Vagina (tissue), 2 donors: ENCODE results near the gene PRKAA1. TPM values are rescaled to one million over a fixed set of nuclear protein-coding genes. Genes with fewer than 3 reads are reported as not detected.

Source experiments
- DNase-seq, 2 donors: peaks; one replicate each; pipeline ENCODE4 v3.0.0-alpha.2; 2017; ENCODE audit errors: extremely low spot score in 2 of 2
- H3K27ac ChIP-seq: fragments of 200-600 bp; sonication (generic); one replicate; pipeline ENCODE4 v1.5.1; 2019
- H3K27me3 ChIP-seq: fragments of 200-600 bp; sonication (generic); one replicate; pipeline ENCODE4 v1.5.1; 2019
- H3K36me3 ChIP-seq, 2 donors: fragments of 200-600 bp; sonication (generic); one replicate each; pipeline ENCODE4 v1.5.1; 2017 to 2019
- H3K4me1 ChIP-seq: fragments of 200-600 bp; sonication (generic); one replicate; pipeline ENCODE4 v1.5.1; 2019
- H3K4me3 ChIP-seq, 2 donors: fragments of 200-600 bp; sonication (generic); 1 replicate in 1 of 2; 2 replicates in 1 of 2; pipeline ENCODE4 v1.5.1; 2016 to 2019
- H3K9me3 ChIP-seq: fragments of 200-600 bp; sonication (generic); one replicate; pipeline ENCODE4 v1.5.1; 2019
- POLR2A ChIP-seq, 2 donors: fragments of 450-650 bp; IDR thresholded peaks; one replicate each; pipeline ENCODE4 v1.6.1; 2017; ENCODE audit warnings: antibody characterized with exemption in 2 of 2, mild to moderate bottlenecking in 2 of 2, moderate library complexity in 2 of 2
- POLR2AphosphoS5 ChIP-seq, 2 donors: sonication (generic); formaldehyde crosslinking; IDR thresholded peaks; one replicate each; pipeline ENCODE4 v1.9.0; 2017; ENCODE audit warnings: antibody characterized with exemption in 2 of 2, mild to moderate bottlenecking in 2 of 2, low read depth in 1 of 2; ENCODE audit not compliant: insufficient read depth in 1 of 2
- intact Hi-C: fragments of 100-400 bp; cut with DNase I; formaldehyde crosslinking; loops from one replicate; pipeline ENCODE4 v1.15.1; 2023
- total RNA-seq: library from RNA; depleted of rRNA; stranded (reverse); fragments of >200 nt; gene quantifications from one replicate; pipeline ENCODE4 v1.2.3, GENCODE V29; 2016
- TF ChIP-seq, protein P1 (sequence below), 3 experiments: fragments of 450-650 bp in 2 of 3; fragments of 200-600 bp in 1 of 3; sonication (generic) in 1 of 3; IDR thresholded peaks; one replicate each; pipeline ENCODE4 v1.5.1; 2017 to 2019; ENCODE audit warnings: antibody characterized with exemption in 3 of 3, mild to moderate bottlenecking in 2 of 3, moderate library complexity in 2 of 3

Gene PRKAA1
- total RNA-seq, 1 donor from 2014 or later: 69.0 TPM

DNA sequence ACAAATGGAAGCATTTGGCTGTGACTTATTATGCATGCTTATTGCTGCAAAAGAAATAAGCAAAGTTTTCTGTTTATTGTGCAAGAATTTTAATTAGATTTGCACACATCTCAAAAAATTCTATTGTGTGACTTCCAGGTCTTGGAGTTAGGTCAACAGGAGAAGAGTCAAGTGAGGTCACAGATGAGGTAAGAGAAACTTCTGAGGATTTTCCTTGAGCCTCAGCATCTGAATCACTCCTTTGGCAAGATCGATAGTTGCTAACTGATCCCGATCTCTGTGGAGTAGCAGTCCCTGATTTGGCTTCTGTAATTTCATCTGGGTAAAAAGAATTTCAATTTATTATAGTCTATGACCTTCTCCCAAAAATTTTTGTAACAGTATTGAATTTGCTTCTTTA is 35.5 kb downstream of the PRKAA1 start:
- peaks cover 3 to 57% of the 10 kb centered on the region in 2 donors for H3K36me3 ChIP-seq
- no peak for DNase-seq

GRCh38 chr5:40757400-40757799 is 40.8 kb downstream of the PRKAA1 start:
- no peaks in the 10 kb centered on the region for H3K27me3 ChIP-seq
- DNase-seq: no peak
- intact Hi-C loops: loop anchor here (10.0 kb wide), 1 partner anchor 77 kb away; the partner anchor contains the start of gene RPL37
- H3K36me3 ChIP-seq: peaks cover 0 to 11% of the 10 kb centered on the region in 2 donors
- H3K4me3 ChIP-seq: no peak overlapping the region
- peaks cover 22% of the 10 kb centered on the region for H3K4me1 ChIP-seq
- no peaks in the 10 kb centered on the region for H3K9me3 ChIP-seq
- H3K27ac ChIP-seq: no peak overlapping the region
- TF ChIP-seq POLR2AphosphoS5 (IDR thresholded peaks at IDR 0.05; ENCODE audit: insufficient read depth in 1 of 2, low read depth in 1 of 2) (no peak), POLR2A (IDR thresholded peaks at IDR 0.05) (no peak)
- TF ChIP-seq, protein P1, sequence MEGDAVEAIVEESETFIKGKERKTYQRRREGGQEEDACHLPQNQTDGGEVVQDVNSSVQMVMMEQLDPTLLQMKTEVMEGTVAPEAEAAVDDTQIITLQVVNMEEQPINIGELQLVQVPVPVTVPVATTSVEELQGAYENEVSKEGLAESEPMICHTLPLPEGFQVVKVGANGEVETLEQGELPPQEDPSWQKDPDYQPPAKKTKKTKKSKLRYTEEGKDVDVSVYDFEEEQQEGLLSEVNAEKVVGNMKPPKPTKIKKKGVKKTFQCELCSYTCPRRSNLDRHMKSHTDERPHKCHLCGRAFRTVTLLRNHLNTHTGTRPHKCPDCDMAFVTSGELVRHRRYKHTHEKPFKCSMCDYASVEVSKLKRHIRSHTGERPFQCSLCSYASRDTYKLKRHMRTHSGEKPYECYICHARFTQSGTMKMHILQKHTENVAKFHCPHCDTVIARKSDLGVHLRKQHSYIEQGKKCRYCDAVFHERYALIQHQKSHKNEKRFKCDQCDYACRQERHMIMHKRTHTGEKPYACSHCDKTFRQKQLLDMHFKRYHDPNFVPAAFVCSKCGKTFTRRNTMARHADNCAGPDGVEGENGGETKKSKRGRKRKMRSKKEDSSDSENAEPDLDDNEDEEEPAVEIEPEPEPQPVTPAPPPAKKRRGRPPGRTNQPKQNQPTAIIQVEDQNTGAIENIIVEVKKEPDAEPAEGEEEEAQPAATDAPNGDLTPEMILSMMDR (IDR thresholded peaks at IDR 0.05): no peak

More for the DNA sequence above, 35.5 kb downstream of the PRKAA1 start:
- no peaks in the 10 kb centered on the region for H3K4me1 ChIP-seq
- intact Hi-C loops: no loop called here
- H3K27me3 ChIP-seq: no peaks in the 10 kb centered on the region
- no peak overlapping the region for H3K4me3 ChIP-seq
- TF ChIP-seq POLR2A (IDR thresholded peaks at IDR 0.05) (no peak), POLR2AphosphoS5 (IDR thresholded peaks at IDR 0.05; ENCODE audit: insufficient read depth in 1 of 2, low read depth in 1 of 2) (no peak)
- TF ChIP-seq, protein P1 (IDR thresholded peaks at IDR 0.05): no peak
- H3K27ac ChIP-seq: no peak overlapping the region
- no peaks in the 10 kb centered on the region for H3K9me3 ChIP-seq

GRCh38 chr5:40755407-40756365 is 42.5 kb downstream of the PRKAA1 start, which contains the start of gene TTC33:
Gene TTC33, minus strand, starts transcription at chr5:40755961. Its CDS starts 8,943 bp downstream, at chr5:40747018.
- Histone ChIP-seq H3K9me3 (no peaks in the 10 kb centered on the region), H3K4me1 (peaks cover 22% of the 10 kb centered on the region), H3K27ac (peak within 1 kb of the TSS; percentile 92), H3K4me3 (peak within 1 kb of the TSS; percentile 93 to 95), H3K36me3 (peaks cover 0 to 4% of the 10 kb centered on the region in 2 donors), H3K27me3 (no peaks in the 10 kb centered on the region)
- TF ChIP-seq, protein P1 (IDR thresholded peaks at IDR 0.05): peak; percentile 57 to 76 (median 72)
- peak; percentile 92 to 97 for TF ChIP-seq POLR2AphosphoS5 (IDR thresholded peaks at IDR 0.05; ENCODE audit: insufficient read depth in 1 of 2, low read depth in 1 of 2)
- TF ChIP-seq POLR2A (IDR thresholded peaks at IDR 0.05): peak in 1 of 2 donors; percentile 69
- intact Hi-C loops: loop anchor here (2.0 to 10.0 kb wide), 2 partner anchors 41 to 79 kb away; partner anchors contain the start of gene RPL37
- DNase-seq: peak in 1 of 2 donors; percentile 94

GRCh38 chr5:40755093-40755406 is 43.1 kb downstream of the PRKAA1 start:
- Histone ChIP-seq H3K4me3 (peak overlapping the region; percentile 93 to 95), H3K36me3 (peaks cover 0 to 4% of the 10 kb centered on the region in 2 donors), H3K27me3 (no peaks in the 10 kb centered on the region), H3K27ac (peak overlapping the region; percentile 92), H3K4me1 (peaks cover 22% of the 10 kb centered on the region), H3K9me3 (no peaks in the 10 kb centered on the region)
- intact Hi-C loops: loop anchor here (2.0 to 10.0 kb wide), 2 partner anchors 42 to 80 kb away; partner anchors contain the start of gene RPL37
- no peak for TF ChIP-seq POLR2A (IDR thresholded peaks at IDR 0.05)
- TF ChIP-seq POLR2AphosphoS5 (IDR thresholded peaks at IDR 0.05; ENCODE audit: insufficient read depth in 1 of 2, low read depth in 1 of 2): peak in 1 of 2 donors; percentile 52
- TF ChIP-seq, protein P1 (IDR thresholded peaks at IDR 0.05): peak; percentile 26 to 33 (median 30)
- DNase-seq: peak in 1 of 2 donors; percentile 88
